Measurements from ENCODE around the gene PNLIPRP2. TPM values are rescaled to one million over a fixed set of nuclear protein-coding genes. Genes with fewer than 3 reads are reported as not detected.

Gene PNLIPRP2
- total and polyA plus RNA-seq, 2 of the 4 experiments (the other 2 are of a cell fraction) = not detected

- no peak overlapping the region for H2BK15ac ChIP-seq (ENCODE audit: low read depth, low read length)
- no peaks in the 10 kb centered on the region for H3K79me1 ChIP-seq (ENCODE audit: low read depth in 1 of 2, low read length in 2 of 2)
- no peaks in the 10 kb centered on the region for H4K20me1 ChIP-seq (ENCODE audit: insufficient read depth, low read length)
- H3K4ac ChIP-seq (ENCODE audit: low read depth, low read length) = no peak overlapping the region
- dilution Hi-C loops (cut with HindIII; ENCODE audit: low sequenced_read_pairs, unreplicated experiment) = no loop called here
- POLR2A ChIA-PET (ENCODE audit: unreplicated experiment) = no interaction called here
- WGBS, 2 experiments (ENCODE audit: extremely low coverage in 2 of 2, insufficient read length in 1 of 2) = no CpG with 5 or more reads among the region's 3 CpGs
- no peaks in the 10 kb centered on the region for H3K9me3 ChIP-seq (ENCODE audit: control insufficient read depth, insufficient read depth, low read length)
- H3K4me2 ChIP-seq (ENCODE audit: low read depth, low read length) = no peak overlapping the region
- no peaks in the 10 kb centered on the region for H3K9me1 ChIP-seq (ENCODE audit: insufficient read depth, low read length)
- no peak overlapping the region for H2AK5ac ChIP-seq (ENCODE audit: low read depth, low read length)
- H3K4me3 ChIP-seq (ENCODE audit: insufficient read depth, low read depth, low read length) = no peak overlapping the region
- H3K14ac ChIP-seq (replicated peaks; ENCODE audit: low read depth, low read length) = no peak overlapping the region
- CTCF ChIA-PET = no interaction called here
- TF ChIP-seq MAFK (IDR thresholded peaks at IDR 0.05; ENCODE audit: low read depth, low read length) (no peak), NFE2L2 (IDR thresholded peaks at IDR 0.05; ENCODE audit: low read depth, low read length) (no peak), SMC3 (IDR thresholded peaks at IDR 0.05; ENCODE audit: low read depth, low read length) (no peak), CHD1 (IDR thresholded peaks at IDR 0.05; ENCODE audit: low read depth, low read length) (no peak), MXI1 (IDR thresholded peaks at IDR 0.05; ENCODE audit: borderline replicate concordance, low read depth, low read length) (no peak), RCOR1 (IDR thresholded peaks at IDR 0.05; ENCODE audit: insufficient replicate concordance, low read length) (no peak), FOS (IDR thresholded peaks at IDR 0.05; ENCODE audit: low read depth, low read length) (no peak), ELK1 (IDR thresholded peaks at IDR 0.05; ENCODE audit: borderline replicate concordance, low read depth, low read length) (no peak), CTCF (conservative IDR thresholded peaks at IDR 0.05; ENCODE audit: low read depth, low read length) (no peak)
- intact Hi-C loops (cut with micrococcal nuclease) = no loop called here
- in situ Hi-C loops (cut with MboI; ENCODE audit: low sequenced_read_pairs) = no loop called here
- no peak overlapping the region for H3K56ac ChIP-seq (ENCODE audit: extremely low read depth, insufficient read depth, low read length)
- no peak overlapping the region for H4K8ac ChIP-seq (ENCODE audit: low read depth in 2 of 2, low read length in 2 of 2)
- no peak overlapping the region for H2BK120ac ChIP-seq (ENCODE audit: low read depth, low read length)
- no peak overlapping the region for H3K18ac ChIP-seq (ENCODE audit: low read depth, low read length)
- H3K23ac ChIP-seq (ENCODE audit: low read depth, low read length) = no peak overlapping the region
- H4K91ac ChIP-seq (ENCODE audit: insufficient read depth, low read depth, low read length) = no peak overlapping the region
- peaks cover 6% of the 10 kb centered on the region; the same call in 1 of the 2 replicates for H3K27me3 ChIP-seq (ENCODE audit: control insufficient read depth, insufficient read depth, low read length)
- DNase-seq = no peak
- H3K27ac ChIP-seq (ENCODE audit: insufficient read depth, low read length) = no peak overlapping the region
- H4K5ac ChIP-seq (ENCODE audit: low read depth, low read length) = no peak overlapping the region
- H3K36me3 ChIP-seq (ENCODE audit: control insufficient read depth, insufficient read depth, low read length) = no peaks in the 10 kb centered on the region
- no peak for ATAC-seq (ENCODE audit: low read depth)
- H2BK5ac ChIP-seq (ENCODE audit: low read depth, low read length, poor library complexity, severe bottlenecking) = no peak overlapping the region
- H3K4me1 ChIP-seq (ENCODE audit: control insufficient read depth, insufficient read depth, low read length) = no peaks in the 10 kb centered on the region; the same call in 1 of the 2 replicates
- H2AFZ ChIP-seq (replicated peaks; ENCODE audit: low read length, poor library complexity) = no peak overlapping the region
- no TSS peak for BruUV-seq (replicated peaks)
- no peak overlapping the region for H3K9ac ChIP-seq (ENCODE audit: low read depth, low read length)
- no peak overlapping the region for H2AK9ac ChIP-seq (replicated peaks; ENCODE audit: low read depth, low read length, poor library complexity)
- H2BK20ac ChIP-seq (ENCODE audit: low read depth, low read length) = no peak overlapping the region
Measured at GRCh38 chr10:116611153-116611545, 9.6 kb upstream of the PNLIPRP2 start.

Measured in IMR-90 (cell line).